Keratinocyte (primary cell): Measurements from ENCODE around the gene TPK1. TPM values are rescaled to one million over a fixed set of nuclear protein-coding genes. Genes with fewer than 3 reads are reported as not detected.

Source experiments
- DNase-seq: peaks from one replicate; pipeline ENCODE4 v3.0.0-alpha.2; 2011; ENCODE audit warnings: low read depth, missing footprints, low spot score
- FAIRE-seq: peaks from 2 replicates; lab custom pipeline; 2011; peaks lifted over from hg19 to GRCh38; lab: Jason Lieb, UNC
- H2AFZ ChIP-seq: 2 replicates; pipeline ENCODE4 v1.6.0; 2012; ENCODE audit warnings: low read length, control low read depth, inconsistent platforms; ENCODE audit not compliant: control insufficient read depth
- H3K27ac ChIP-seq: 2 replicates; pipeline ENCODE4 v1.5.1; 2011; ENCODE audit warnings: low read length; ENCODE audit not compliant: control insufficient read depth, insufficient read depth
- H3K27me3 ChIP-seq: 3 replicates; pipeline ENCODE4 v1.6.0; 2011; ENCODE audit warnings: low read length; ENCODE audit not compliant: control insufficient read depth, insufficient read depth; ENCODE audit errors: extremely low read depth
- H3K36me3 ChIP-seq, 2 experiments: 2 replicates in 1 of 2; 3 replicates in 1 of 2; pipeline ENCODE4 v1.5.1; 2011; ENCODE audit warnings: low read length in 2 of 2, mild to moderate bottlenecking in 1 of 2; ENCODE audit not compliant: control insufficient read depth in 2 of 2, insufficient read depth in 2 of 2; ENCODE audit errors: extremely low read depth in 1 of 2
- H3K4me1 ChIP-seq: 3 replicates; pipeline ENCODE4 v1.5.1; 2011; ENCODE audit warnings: low read length; ENCODE audit not compliant: control insufficient read depth, insufficient read depth; ENCODE audit errors: extremely low read depth
- H3K4me2 ChIP-seq: 3 replicates; pipeline ENCODE4 v1.6.0; 2011; ENCODE audit warnings: low read depth, low read length; ENCODE audit not compliant: control insufficient read depth, insufficient read depth; ENCODE audit errors: extremely low read depth
- H3K4me3 ChIP-seq, 3 experiments: fragments of 200-600 bp in 1 of 3; sonication (generic) in 1 of 3; 2 replicates in 2 of 3; 3 replicates in 1 of 3; pipeline ENCODE4 v1.5.1; 2011 to 2016; ENCODE audit warnings: low read length in 3 of 3, mild to moderate bottlenecking in 3 of 3, control low read depth in 2 of 3, inconsistent platforms in 1 of 3, low read depth in 1 of 3, mixed read lengths in 1 of 3, mixed run types in 1 of 3, moderate library complexity in 1 of 3; ENCODE audit not compliant: control insufficient read depth in 2 of 3, insufficient read depth in 2 of 3; ENCODE audit errors: extremely low read depth in 1 of 3
- H3K79me2 ChIP-seq: 2 replicates; pipeline ENCODE4 v1.6.0; 2012; ENCODE audit warnings: low read length; ENCODE audit not compliant: control insufficient read depth, insufficient read depth
- H3K9ac ChIP-seq: 3 replicates; pipeline ENCODE4 v1.6.0; 2011; ENCODE audit warnings: low read length; ENCODE audit not compliant: control insufficient read depth, insufficient read depth; ENCODE audit errors: extremely low read depth
- H3K9me1 ChIP-seq: 3 replicates; pipeline ENCODE4 v1.6.0; 2011; ENCODE audit warnings: low read length; ENCODE audit not compliant: control insufficient read depth, insufficient read depth; ENCODE audit errors: extremely low read depth
- H3K9me3 ChIP-seq: 2 replicates; pipeline ENCODE4 v1.5.1; 2012; ENCODE audit warnings: low read depth, low read length; ENCODE audit not compliant: control insufficient read depth
- H4K20me1 ChIP-seq: 3 replicates; pipeline ENCODE4 v1.6.0; 2011; ENCODE audit warnings: low read length; ENCODE audit not compliant: control insufficient read depth, insufficient read depth; ENCODE audit errors: extremely low read depth
- CTCF ChIP-seq, 3 experiments: IDR thresholded peaks in 1 of 3; conservative IDR thresholded peaks in 1 of 3; optimal IDR thresholded peaks in 1 of 3; 2 replicates in 2 of 3; 3 replicates in 1 of 3; pipeline versions ENCODE3 to v1.5.1; 2011; ENCODE audit warnings: low read length in 3 of 3, mild to moderate bottlenecking in 3 of 3, moderate library complexity in 2 of 3, control low read depth in 1 of 3, inconsistent platforms in 1 of 3; ENCODE audit not compliant: insufficient read depth in 2 of 3; ENCODE audit errors: extremely low read depth in 1 of 3
- EZH2 ChIP-seq: IDR thresholded peaks from one replicate; pipeline ENCODE4 v1.6.1; 2012; ENCODE audit warnings: inconsistent platforms, mild to moderate bottlenecking, low read length, moderate library complexity
- dilution Hi-C: fragments of 300-500 bp; cut with MboI; formaldehyde crosslinking; loops from one replicate; pipeline ENCODE4 v1.7.0; 2020; ENCODE audit warnings: low sequenced_read_pairs; ENCODE audit not compliant: extremely low pct_ligation_motif_present
- polyA plus RNA-seq, 5 experiments: library from polyadenylated mRNA; depleted of rRNA in 3 of 5; stranded (reverse) in 3 of 5; stranded (forward) in 1 of 5; unstranded in 1 of 5; fragments of >200 nt; gene quantifications; 1 replicate in 1 of 5; 2 replicates in 3 of 5; 3 replicates in 1 of 5; pipeline versions ENCODE4 v1.2.1 to v1.2.3, GENCODE V29; 2011 to 2012; ENCODE audit warnings: missing spikeins in 2 of 5, low read depth in 1 of 5, low replicate concordance in 1 of 5

Gene TPK1
- polyA plus RNA-seq, 1 donor (not counting 4 experiments of a cell fraction or from before 2014, with no cell fraction given): 1.9 TPM

GRCh38 chr7:144735505-144736276 lies 100.2 kb downstream of the TPK1 start:
- Histone ChIP-seq H3K4me3 (no peak overlapping the region), H3K27me3 (no peaks in the 10 kb centered on the region), H4K20me1 (no peaks in the 10 kb centered on the region), H3K4me1 (no peaks in the 10 kb centered on the region), H3K79me2 (no peaks in the 10 kb centered on the region), H3K9me3 (no peaks in the 10 kb centered on the region), H3K27ac (no peak overlapping the region), H3K4me2 (no peak overlapping the region), H3K36me3 (no peaks in the 10 kb centered on the region), H2AFZ (no peak overlapping the region), H3K9ac (no peak overlapping the region), H3K9me1 (no peaks in the 10 kb centered on the region)
- FAIRE-seq (no peak), DNase-seq (no peak)
- no peak for TF ChIP-seq EZH2
- no peak for TF ChIP-seq CTCF (optimal IDR thresholded peaks at IDR 0.05 in 1 of 3, IDR thresholded peaks at IDR 0.05 in 1 of 3, conservative IDR thresholded peaks at IDR 0.05 in 1 of 3; ENCODE audit: extremely low read depth in 1 of 3, insufficient read depth in 2 of 3, low read length in 3 of 3)
- dilution Hi-C loops: no loop called here

GRCh38 chr7:144731661-144732351 lies 104.0 kb downstream of the TPK1 start:
- Histone ChIP-seq H3K9ac (no peak overlapping the region), H3K36me3 (no peaks in the 10 kb centered on the region), H3K27me3 (no peaks in the 10 kb centered on the region), H3K9me1 (no peaks in the 10 kb centered on the region), H3K4me1 (no peaks in the 10 kb centered on the region), H3K9me3 (no peaks in the 10 kb centered on the region), H2AFZ (no peak overlapping the region), H3K4me3 (no peak overlapping the region), H4K20me1 (no peaks in the 10 kb centered on the region), H3K27ac (no peak overlapping the region), H3K79me2 (no peaks in the 10 kb centered on the region), H3K4me2 (no peak overlapping the region)
- dilution Hi-C loops: no loop called here
- no peak for FAIRE-seq
- TF ChIP-seq EZH2: no peak
- TF ChIP-seq CTCF (optimal IDR thresholded peaks at IDR 0.05 in 1 of 3, IDR thresholded peaks at IDR 0.05 in 1 of 3, conservative IDR thresholded peaks at IDR 0.05 in 1 of 3; ENCODE audit: extremely low read depth in 1 of 3, insufficient read depth in 2 of 3, low read length in 3 of 3): no peak
- no peak for DNase-seq
